GM19463 (cell line): Measurements from ENCODE around the gene MYORG.
A peak's percentile ranks its signal among the peaks of the same experiment; 100 is the strongest.

Source experiments
- ATAC-seq: cut with Tn5 transposase; IDR thresholded peaks from one replicate; pipeline ENCODE4 v1.9.1; 2021; ENCODE audit warnings: mild to moderate bottlenecking, moderate library complexity; ENCODE audit not compliant: unreplicated experiment

The MYORG gene

GRCh38 chr9:34385561-34386230 is 9.0 kb upstream of the MYORG start:
- no peak for ATAC-seq

GRCh38 chr9:34384368-34385165 is 7.9 kb upstream of the MYORG start:
- no peak for ATAC-seq

GRCh38 chr9:34383904-34384303 is 7.2 kb upstream of the MYORG start:
- no peak for ATAC-seq

GRCh38 chr9:34382879-34383278 is 6.2 kb upstream of the MYORG start:
- no peak for ATAC-seq

GRCh38 chr9:34382054-34382453 is 5.4 kb upstream of the MYORG start:
- ATAC-seq, result no peak

GRCh38 chr9:34381323-34381722 is 4.6 kb upstream of the MYORG start:
- ATAC-seq, result no peak

- ATAC-seq, result peak; percentile 33
Measured at GRCh38 chr9:34380511-34381315, 4.0 kb upstream of the MYORG start.

GRCh38 chr9:34380034-34380510 is 3.4 kb upstream of the MYORG start:
- no peak for ATAC-seq

- peak; percentile 19 for ATAC-seq
Measured at GRCh38 chr9:34379334-34380033, 2.8 kb upstream of the MYORG start.

GRCh38 chr9:34378376-34379060 is 1.8 kb upstream of the MYORG start:
- no peak for ATAC-seq

- no peak for ATAC-seq
Measured at GRCh38 chr9:34377404-34377746, 677 bp upstream of the MYORG start.

- ATAC-seq, result no peak
Measured at GRCh38 chr9:34375901-34376595, 650 bp downstream of the MYORG start.

GRCh38 chr9:34374905-34375552 is 1.7 kb downstream of the MYORG start:
- no peak for ATAC-seq

GRCh38 chr9:34374339-34374738 is 2.4 kb downstream of the MYORG start:
- ATAC-seq, result no peak

- ATAC-seq, result no peak
Measured at GRCh38 chr9:34373749-34374148, 2.9 kb downstream of the MYORG start.

- no peak for ATAC-seq
Measured at GRCh38 chr9:34372467-34373011, 4.2 kb downstream of the MYORG start.

- no peak for ATAC-seq
Measured at GRCh38 chr9:34371886-34372466, 4.7 kb downstream of the MYORG start.

GRCh38 chr9:34370970-34371880 is 5.5 kb downstream of the MYORG start:
- no peak for ATAC-seq
